HG02610 (cell line): ENCODE data around the gene CPLX1.
"Not testable (repeated sequence)": the region's sequence is repeated elsewhere in the genome, so short reads cannot be mapped to it uniquely, and the experiment has no call there.

ENCODE experiments used
- ATAC-seq: cut with Tn5 transposase; IDR thresholded peaks from one replicate; pipeline ENCODE4 v1.9.1; 2021; ENCODE audit warnings: mild to moderate bottlenecking, moderate library complexity; ENCODE audit not compliant: unreplicated experiment

Gene CPLX1

GRCh38 chr4:740656-741282 is 85.2 kb downstream of the CPLX1 start:
- ATAC-seq: no peak

- no peak for ATAC-seq
Observed at GRCh38 chr4:740011-740410, 85.9 kb downstream of the CPLX1 start.

- ATAC-seq: no peak
Observed at GRCh38 chr4:739569-739968, 86.4 kb downstream of the CPLX1 start.

GRCh38 chr4:738781-739280 is 87.1 kb downstream of the CPLX1 start:
- no peak for ATAC-seq

GRCh38 chr4:736561-736960 is 89.4 kb downstream of the CPLX1 start:
- ATAC-seq: not testable (repeated sequence)

- ATAC-seq: no peak
Observed at GRCh38 chr4:735583-735982, 90.3 kb downstream of the CPLX1 start.
